Muscle of leg (tissue), 11 donors: Measurements from ENCODE around the gene QSER1. TPM values are rescaled to one million over a fixed set of nuclear protein-coding genes. Genes with fewer than 3 reads are reported as not detected.

Source experiments
- DNase-seq: peaks from one replicate; pipeline ENCODE4 v3.0.0; 2013
- H3K27ac ChIP-seq: one replicate; pipeline ENCODE4 v1.5.1; 2013; ENCODE audit warnings: mild to moderate bottlenecking, low read length, control low read depth
- H3K27me3 ChIP-seq: one replicate; pipeline ENCODE4 v1.6.1; 2013; ENCODE audit warnings: low read length; ENCODE audit not compliant: control insufficient read depth, insufficient read depth
- H3K36me3 ChIP-seq: one replicate; pipeline ENCODE4 v1.6.1; 2013; ENCODE audit warnings: low read length; ENCODE audit not compliant: control insufficient read depth, insufficient read depth
- H3K4me1 ChIP-seq: one replicate; pipeline ENCODE4 v1.6.1; 2013; ENCODE audit warnings: low read length; ENCODE audit not compliant: control insufficient read depth, insufficient read depth
- H3K4me3 ChIP-seq: one replicate; pipeline ENCODE4 v1.5.1; 2013; ENCODE audit warnings: low read length, control low read depth
- H3K9me3 ChIP-seq: replicated peaks from 2 replicates; pipeline ENCODE4 v1.6.1; 2013; ENCODE audit warnings: low read depth, low read length; ENCODE audit not compliant: control insufficient read depth
- WGBS: methylation state at CpG from one replicate; pipeline ENCODE4 v1.1.5; 2013; ENCODE audit warnings: missing lambda C conversion rate; ENCODE audit not compliant: insufficient coverage; 5-methylcytosine and 5-hydroxymethylcytosine counted together
- polyA plus RNA-seq, 8 donors: library from polyadenylated mRNA; unstranded; fragments of 120-200 nt; gene quantifications; one replicate each; pipeline versions ENCODE4 v1.2.1 to v1.2.3, GENCODE V29; 2013; ENCODE audit warnings: inconsistent platforms in 1 of 8, low replicate concordance in 1 of 8; ENCODE audit not compliant: insufficient read length in 8 of 8, insufficient read depth in 1 of 8
- total RNA-seq: library from RNA; stranded (reverse); fragments of 120-200 nt; gene quantifications from one replicate; pipeline ENCODE4 v1.2.4, GENCODE V29; 2013

QSER1 gene
- total and polyA plus RNA-seq, 9 donors, result 13.6 to 29.6 (median 21.9) TPM

DNA sequence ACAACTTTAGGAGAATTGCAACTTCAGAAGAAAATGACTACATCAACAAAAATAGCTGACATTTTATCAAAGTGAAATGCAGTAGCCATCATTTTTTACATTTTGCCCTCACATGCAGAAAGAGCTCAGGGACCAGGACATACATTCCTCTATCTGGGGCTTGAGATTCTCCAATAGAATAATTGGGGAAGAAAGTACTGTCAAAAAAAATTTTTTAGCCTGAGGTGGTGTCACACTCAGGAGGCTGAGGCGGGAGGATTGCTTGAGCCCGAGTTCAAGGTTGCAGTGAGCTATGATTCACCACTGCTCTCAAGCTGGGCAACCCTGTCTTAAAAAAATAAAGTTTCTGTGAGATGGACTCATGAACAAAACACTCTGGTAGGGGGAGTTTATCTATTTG, 90.9 kb downstream of the QSER1 start:
- 88% methylated on average over 2 of the region's 2 CpGs for WGBS
- Histone ChIP-seq H3K27me3 (no peaks in the 10 kb centered on the region), H3K36me3 (peaks cover 4% of the 10 kb centered on the region), H3K9me3 (no peaks in the 10 kb centered on the region), H3K27ac (no peak overlapping the region), H3K4me1 (no peaks in the 10 kb centered on the region), H3K4me3 (no peak overlapping the region)
- no peak for DNase-seq

GRCh38 chr11:32985600-32985999, 93.0 kb downstream of the QSER1 start:
- no peaks in the 10 kb centered on the region for H3K9me3 ChIP-seq
- no peaks in the 10 kb centered on the region for H3K27me3 ChIP-seq
- H3K36me3 ChIP-seq, result no peaks in the 10 kb centered on the region
- no peak overlapping the region for H3K4me3 ChIP-seq
- WGBS, result 80% methylated on average over 1 of the region's 5 CpGs
- H3K27ac ChIP-seq, result no peak overlapping the region
- no peak for DNase-seq
- no peaks in the 10 kb centered on the region for H3K4me1 ChIP-seq

- peaks cover 10% of the 10 kb centered on the region for H3K9me3 ChIP-seq
- H3K36me3 ChIP-seq, result no peaks in the 10 kb centered on the region
- no peaks in the 10 kb centered on the region for H3K4me1 ChIP-seq
- H3K4me3 ChIP-seq, result no peak overlapping the region
- WGBS, result 80% methylated on average over 1 of the region's 8 CpGs
- no peaks in the 10 kb centered on the region for H3K27me3 ChIP-seq
- no peak overlapping the region for H3K27ac ChIP-seq
- no peak for DNase-seq
Measured at GRCh38 chr11:32987851-32988250, 95.2 kb downstream of the QSER1 start.

DNA sequence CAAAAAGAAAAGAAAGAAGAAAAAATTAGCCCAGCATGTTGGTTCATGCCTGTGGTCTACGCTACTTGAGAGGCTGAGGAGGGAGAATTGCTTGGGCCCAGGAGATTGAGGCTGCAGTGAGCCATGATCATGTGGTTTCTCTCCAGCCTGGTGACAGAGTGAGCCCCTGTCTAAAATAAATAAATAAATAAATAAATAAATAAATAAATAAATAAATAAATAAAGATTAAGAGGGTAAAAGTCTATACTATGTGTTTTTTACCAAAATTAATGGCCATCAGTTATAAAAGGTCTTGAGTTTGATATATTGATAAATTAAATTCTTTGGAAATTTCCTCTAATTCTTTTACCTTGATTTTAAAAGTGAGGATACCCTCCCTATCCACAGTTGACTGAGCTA, 97.9 kb downstream of the QSER1 start:
- no CpG with 5 or more reads among the region's 1 CpG for WGBS
- no peak overlapping the region for H3K27ac ChIP-seq
- no peak for DNase-seq
- no peaks in the 10 kb centered on the region for H3K4me1 ChIP-seq
- no peaks in the 10 kb centered on the region for H3K36me3 ChIP-seq
- no peaks in the 10 kb centered on the region for H3K27me3 ChIP-seq
- H3K9me3 ChIP-seq, result peaks cover 10% of the 10 kb centered on the region
- no peak overlapping the region for H3K4me3 ChIP-seq

- H3K27ac ChIP-seq, result no peak overlapping the region
- 80% methylated on average over 3 of the region's 3 CpGs for WGBS
- H3K9me3 ChIP-seq, result peaks cover 10% of the 10 kb centered on the region
Measured at GRCh38 chr11:32991427-32991826, 98.8 kb downstream of the QSER1 start.

GRCh38 chr11:32991898-32992297, 99.3 kb downstream of the QSER1 start:
- no peaks in the 10 kb centered on the region for H3K4me1 ChIP-seq
- H3K9me3 ChIP-seq, result peaks cover 10% of the 10 kb centered on the region
- no peaks in the 10 kb centered on the region for H3K27me3 ChIP-seq
- no peak for DNase-seq
- H3K4me3 ChIP-seq, result no peak overlapping the region
- no peaks in the 10 kb centered on the region for H3K36me3 ChIP-seq
- no peak overlapping the region for H3K27ac ChIP-seq

More at GRCh38 chr11:32991427-32991826, 98.8 kb downstream of the QSER1 start:
- no peak for DNase-seq
- no peaks in the 10 kb centered on the region for H3K4me1 ChIP-seq
- H3K4me3 ChIP-seq, result no peak overlapping the region
- no peaks in the 10 kb centered on the region for H3K27me3 ChIP-seq
- H3K36me3 ChIP-seq, result no peaks in the 10 kb centered on the region

- Histone ChIP-seq H3K27ac (no peak overlapping the region), H3K4me3 (no peak overlapping the region), H3K9me3 (no peaks in the 10 kb centered on the region), H3K4me1 (peaks cover 3% of the 10 kb centered on the region), H3K36me3 (no peaks in the 10 kb centered on the region), H3K27me3 (no peaks in the 10 kb centered on the region)
- no peak for DNase-seq
Measured at GRCh38 chr11:33000181-33000580, 107.6 kb downstream of the QSER1 start.

DNA sequence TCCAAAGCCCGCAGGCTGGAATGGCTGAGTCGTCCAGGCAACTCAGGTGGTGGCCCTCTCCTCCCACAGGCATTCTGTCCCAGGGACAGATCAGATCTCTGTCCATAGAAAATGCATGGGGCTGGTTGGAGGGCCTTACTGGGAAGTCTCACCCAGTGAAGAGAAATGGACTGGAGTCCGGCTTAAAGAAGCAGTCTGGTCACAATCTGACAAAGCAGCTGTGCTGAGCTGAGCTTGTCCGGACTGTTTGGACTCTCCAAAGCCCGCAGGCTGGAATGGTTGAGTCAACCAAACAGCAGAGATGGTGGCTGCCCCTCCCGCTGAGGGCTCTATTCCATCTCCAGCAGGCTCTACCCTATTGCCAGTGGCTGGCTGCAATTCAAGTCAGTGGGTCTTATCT, 108.7 kb downstream of the QSER1 start:
- Histone ChIP-seq H3K36me3 (no peaks in the 10 kb centered on the region), H3K27me3 (no peaks in the 10 kb centered on the region), H3K9me3 (no peaks in the 10 kb centered on the region), H3K4me1 (peaks cover 3% of the 10 kb centered on the region), H3K27ac (no peak overlapping the region), H3K4me3 (no peak overlapping the region)
- DNase-seq, result no peak
- WGBS, result 75% methylated on average over 5 of the region's 6 CpGs

DNA sequence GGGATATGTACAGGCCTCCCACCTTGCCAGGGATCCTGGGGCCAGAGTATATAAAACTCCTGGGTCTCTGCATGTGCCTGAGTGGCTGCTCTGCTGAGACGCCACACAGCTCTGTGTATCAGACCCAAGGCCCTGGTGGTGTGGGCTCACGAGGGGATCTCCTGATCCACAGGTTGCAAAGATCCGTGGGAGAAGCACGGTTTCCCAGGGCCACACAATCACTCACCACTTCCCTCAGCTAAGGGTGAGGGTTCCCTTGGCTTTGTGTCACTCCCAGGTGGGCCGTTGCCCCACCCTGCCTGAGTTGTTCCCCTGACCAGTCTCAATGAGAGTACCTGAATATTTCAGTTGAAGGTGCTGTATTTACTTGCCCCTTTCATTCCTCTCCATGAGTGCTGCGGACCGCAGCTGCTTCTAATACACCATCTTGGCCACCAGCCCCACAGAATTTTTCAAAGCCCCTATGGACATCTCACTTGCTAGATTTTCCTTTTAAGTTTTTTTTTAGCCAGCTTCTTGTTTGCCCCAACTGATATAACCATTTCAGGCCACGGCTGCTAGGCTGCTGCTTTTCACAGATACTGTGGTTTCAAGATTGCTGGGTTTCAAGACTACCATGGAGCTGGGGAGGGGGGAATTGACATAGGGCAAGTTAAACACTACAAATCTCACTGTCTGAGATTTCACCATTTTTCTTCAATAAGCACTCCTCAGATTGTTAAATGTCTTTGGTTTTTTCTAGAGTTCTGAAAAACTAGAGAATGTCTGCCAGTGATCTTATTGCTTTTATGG, 109.3 kb downstream of the QSER1 start:
- no peak overlapping the region for H3K4me3 ChIP-seq
- H3K27me3 ChIP-seq, result no peaks in the 10 kb centered on the region
- 61% methylated on average over 4 of the region's 8 CpGs for WGBS
- peaks cover 3% of the 10 kb centered on the region for H3K4me1 ChIP-seq
- DNase-seq, result peak; percentile 18
- no peaks in the 10 kb centered on the region for H3K36me3 ChIP-seq
- no peak overlapping the region for H3K27ac ChIP-seq
- H3K9me3 ChIP-seq, result no peaks in the 10 kb centered on the region

- Histone ChIP-seq H3K9me3 (no peaks in the 10 kb centered on the region), H3K4me1 (peaks cover 3% of the 10 kb centered on the region), H3K4me3 (no peak overlapping the region), H3K27me3 (no peaks in the 10 kb centered on the region), H3K36me3 (no peaks in the 10 kb centered on the region), H3K27ac (no peak overlapping the region)
- no CpG with 5 or more reads among the region's 2 CpGs for WGBS
- DNase-seq, result no peak
Measured at GRCh38 chr11:33005175-33005574, 112.6 kb downstream of the QSER1 start.

GRCh38 chr11:33006010-33006409, 113.4 kb downstream of the QSER1 start:
- H3K4me1 ChIP-seq, result peaks cover 3% of the 10 kb centered on the region
- no peak for DNase-seq
- H3K36me3 ChIP-seq, result no peaks in the 10 kb centered on the region
- no peaks in the 10 kb centered on the region for H3K27me3 ChIP-seq
- no peak overlapping the region for H3K27ac ChIP-seq
- H3K9me3 ChIP-seq, result no peaks in the 10 kb centered on the region
- H3K4me3 ChIP-seq, result no peak overlapping the region
